ENCODE results near the gene CFAP97D1. TPM values are rescaled to one million over a fixed set of nuclear protein-coding genes. Genes with fewer than 3 reads are reported as not detected.

Gene CFAP97D1
- total RNA-seq, 1 donor from 2014 or later, result not detected

GRCh38 chr17:43801844-43802243, 21.6 kb downstream of the CFAP97D1 start:
- no peak overlapping the region for H3K27ac Mint-ChIP-seq
- DNase-seq (ENCODE audit: low spot score in 2 of 2, unreplicated experiment in 2 of 2), result no peak
- H3K36me3 Mint-ChIP-seq, result peaks cover 20% of the 10 kb centered on the region
- H3K27me3 Mint-ChIP-seq (ENCODE audit: low read depth), result peaks cover 4% of the 10 kb centered on the region
- TF ChIP-seq CTCF (IDR thresholded peaks at IDR 0.05; ENCODE audit: unreplicated experiment), result no peak
- H3K9me3 Mint-ChIP-seq, result peaks cover 9% of the 10 kb centered on the region
- no peak overlapping the region for H3K4me3 Mint-ChIP-seq
- peaks cover 11% of the 10 kb centered on the region for H3K4me1 Mint-ChIP-seq

- Mint-ChIP-seq H3K27me3 (ENCODE audit: low read depth) (no peaks in the 10 kb centered on the region), H3K9me3 (peaks cover 4% of the 10 kb centered on the region), H3K4me3 (no peak overlapping the region), H3K27ac (no peak overlapping the region), H3K36me3 (peaks cover 20% of the 10 kb centered on the region), H3K4me1 (peaks cover 11% of the 10 kb centered on the region)
- no peak for DNase-seq (ENCODE audit: low spot score in 2 of 2, unreplicated experiment in 2 of 2)
- no peak for TF ChIP-seq CTCF (IDR thresholded peaks at IDR 0.05; ENCODE audit: unreplicated experiment)
Measured at GRCh38 chr17:43803758-43804157, 23.5 kb downstream of the CFAP97D1 start.

GRCh38 chr17:43805117-43805516, 24.9 kb downstream of the CFAP97D1 start:
- H3K27me3 Mint-ChIP-seq (ENCODE audit: low read depth), result no peaks in the 10 kb centered on the region
- no peak overlapping the region for H3K4me3 Mint-ChIP-seq
- DNase-seq (ENCODE audit: low spot score in 2 of 2, unreplicated experiment in 2 of 2), result no peak
- H3K9me3 Mint-ChIP-seq, result peaks cover 4% of the 10 kb centered on the region
- H3K27ac Mint-ChIP-seq, result no peak overlapping the region
- peaks cover 24% of the 10 kb centered on the region for H3K36me3 Mint-ChIP-seq
- H3K4me1 Mint-ChIP-seq, result peaks cover 11% of the 10 kb centered on the region
- TF ChIP-seq CTCF (IDR thresholded peaks at IDR 0.05; ENCODE audit: unreplicated experiment), result no peak

GRCh38 chr17:43808076-43808475, 27.8 kb downstream of the CFAP97D1 start:
- H3K4me1 Mint-ChIP-seq, result peaks cover 10% of the 10 kb centered on the region
- no peak overlapping the region for H3K27ac Mint-ChIP-seq
- TF ChIP-seq CTCF (IDR thresholded peaks at IDR 0.05; ENCODE audit: unreplicated experiment), result no peak
- H3K4me3 Mint-ChIP-seq, result no peak overlapping the region
- no peak for DNase-seq (ENCODE audit: low spot score in 2 of 2, unreplicated experiment in 2 of 2)
- peaks cover 19% of the 10 kb centered on the region for H3K36me3 Mint-ChIP-seq
- H3K9me3 Mint-ChIP-seq, result peaks cover 4% of the 10 kb centered on the region
- no peaks in the 10 kb centered on the region for H3K27me3 Mint-ChIP-seq (ENCODE audit: low read depth)

- TF ChIP-seq CTCF (IDR thresholded peaks at IDR 0.05; ENCODE audit: unreplicated experiment), result no peak
- DNase-seq (ENCODE audit: low spot score in 2 of 2, unreplicated experiment in 2 of 2), result no peak
- Mint-ChIP-seq H3K4me1 (no peaks in the 10 kb centered on the region), H3K27ac (no peak overlapping the region), H3K9me3 (peaks cover 4% of the 10 kb centered on the region), H3K4me3 (no peak overlapping the region), H3K27me3 (ENCODE audit: low read depth) (no peaks in the 10 kb centered on the region), H3K36me3 (peaks cover 21% of the 10 kb centered on the region)
Measured at GRCh38 chr17:43809121-43809520, 28.9 kb downstream of the CFAP97D1 start.

GRCh38 chr17:43810226-43810715, 30.0 kb downstream of the CFAP97D1 start:
- Mint-ChIP-seq H3K4me3 (no peak overlapping the region), H3K4me1 (no peaks in the 10 kb centered on the region), H3K27ac (no peak overlapping the region), H3K36me3 (peaks cover 18% of the 10 kb centered on the region), H3K9me3 (peaks cover under 1% of the 10 kb centered on the region), H3K27me3 (ENCODE audit: low read depth) (no peaks in the 10 kb centered on the region)
- no peak for TF ChIP-seq CTCF (IDR thresholded peaks at IDR 0.05; ENCODE audit: unreplicated experiment)
- no peak for DNase-seq (ENCODE audit: low spot score in 2 of 2, unreplicated experiment in 2 of 2)

Data from mesothelial cell of epicardium (in vitro differentiated cells).